Chondrocyte (in vitro differentiated cells): ENCODE data around the gene ZSWIM7. TPM values are rescaled to one million over a fixed set of nuclear protein-coding genes. Genes with fewer than 3 reads are reported as not detected.

ENCODE experiments used
- DNase-seq: peaks from one replicate; pipeline ENCODE4 v3.0.0; 2021; ENCODE audit warnings: mixed read lengths, low spot score
- H3K27ac Mint-ChIP-seq: one replicate; pipeline ENCODE4 v1.8.0; 2021; ENCODE audit warnings: mild to moderate bottlenecking, moderate library complexity, mixed read lengths; ENCODE audit not compliant: unreplicated experiment
- H3K27me3 Mint-ChIP-seq: 2 replicates; pipeline ENCODE4 v1.8.0; 2021; ENCODE audit warnings: low read depth, mixed read lengths
- H3K36me3 Mint-ChIP-seq: 2 replicates; pipeline ENCODE4 v1.8.0; 2021; ENCODE audit warnings: low read depth, mixed read lengths
- H3K4me1 Mint-ChIP-seq: 2 replicates; pipeline ENCODE4 v1.8.0; 2021; ENCODE audit warnings: low read depth, mild to moderate bottlenecking, mixed read lengths
- H3K4me3 Mint-ChIP-seq: one replicate; pipeline ENCODE4 v1.8.0; 2021; ENCODE audit warnings: mild to moderate bottlenecking, moderate library complexity, mixed read lengths; ENCODE audit not compliant: unreplicated experiment
- H3K9me3 Mint-ChIP-seq: 2 replicates; pipeline ENCODE4 v1.8.0; 2021; ENCODE audit warnings: low read depth, mixed read lengths
- total RNA-seq: library from RNA; stranded (reverse); gene quantifications from 3 replicates; pipeline ENCODE4 v1.2.1, GENCODE V29; 2021
- TF ChIP-seq, protein P1 (sequence below): fragments of 200-600 bp; sonication (generic); IDR thresholded peaks from 2 replicates; pipeline ENCODE4 v1.5.0; 2021; ENCODE audit warnings: antibody characterized with exemption, mild to moderate bottlenecking, moderate library complexity

Gene ZSWIM7
- total RNA-seq, 1 donor from 2014 or later: 16.7 TPM

DNA sequence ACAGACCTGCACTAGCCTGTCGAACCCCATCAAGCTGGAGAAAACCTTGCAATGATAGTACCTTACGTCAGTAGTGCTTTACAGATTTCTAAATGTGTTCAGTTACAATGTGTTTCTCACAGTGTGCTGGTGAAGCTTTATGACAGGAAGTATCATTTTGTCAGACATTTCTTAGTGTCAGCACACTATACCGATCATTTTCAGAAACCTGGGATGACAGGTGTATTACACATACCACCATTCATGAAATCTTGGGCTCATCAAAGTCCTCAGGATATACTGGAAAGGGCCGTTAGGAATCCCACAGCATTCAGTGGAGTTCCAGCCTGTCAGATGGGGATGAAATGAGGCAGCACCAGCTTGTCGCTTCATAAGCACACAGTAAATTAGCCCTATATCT lies 27.4 kb upstream of the ZSWIM7 start:
- peaks cover 39% of the 10 kb centered on the region for H3K36me3 Mint-ChIP-seq
- H3K27ac Mint-ChIP-seq: peak overlapping the region; percentile 94
- TF ChIP-seq, protein P1, sequence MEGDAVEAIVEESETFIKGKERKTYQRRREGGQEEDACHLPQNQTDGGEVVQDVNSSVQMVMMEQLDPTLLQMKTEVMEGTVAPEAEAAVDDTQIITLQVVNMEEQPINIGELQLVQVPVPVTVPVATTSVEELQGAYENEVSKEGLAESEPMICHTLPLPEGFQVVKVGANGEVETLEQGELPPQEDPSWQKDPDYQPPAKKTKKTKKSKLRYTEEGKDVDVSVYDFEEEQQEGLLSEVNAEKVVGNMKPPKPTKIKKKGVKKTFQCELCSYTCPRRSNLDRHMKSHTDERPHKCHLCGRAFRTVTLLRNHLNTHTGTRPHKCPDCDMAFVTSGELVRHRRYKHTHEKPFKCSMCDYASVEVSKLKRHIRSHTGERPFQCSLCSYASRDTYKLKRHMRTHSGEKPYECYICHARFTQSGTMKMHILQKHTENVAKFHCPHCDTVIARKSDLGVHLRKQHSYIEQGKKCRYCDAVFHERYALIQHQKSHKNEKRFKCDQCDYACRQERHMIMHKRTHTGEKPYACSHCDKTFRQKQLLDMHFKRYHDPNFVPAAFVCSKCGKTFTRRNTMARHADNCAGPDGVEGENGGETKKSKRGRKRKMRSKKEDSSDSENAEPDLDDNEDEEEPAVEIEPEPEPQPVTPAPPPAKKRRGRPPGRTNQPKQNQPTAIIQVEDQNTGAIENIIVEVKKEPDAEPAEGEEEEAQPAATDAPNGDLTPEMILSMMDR: no peak

DNA sequence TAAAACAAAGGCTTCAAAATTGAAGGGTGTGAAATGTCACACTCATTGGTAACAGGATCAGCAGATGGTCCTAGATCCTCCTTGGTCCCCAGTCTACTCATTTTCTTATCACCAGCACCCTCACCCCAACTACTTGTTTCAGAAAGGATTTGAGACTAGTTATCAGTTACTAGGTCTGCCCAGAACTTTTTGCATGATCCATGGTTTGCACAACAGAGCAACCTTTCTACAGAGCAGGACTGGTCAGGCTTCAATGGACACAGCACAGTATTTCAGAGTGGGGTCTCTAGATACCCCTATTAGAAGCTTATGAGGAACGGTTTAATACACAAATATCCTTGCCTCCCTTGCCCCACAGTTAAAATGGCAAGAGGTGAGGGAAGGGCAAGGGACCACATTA lies 25.7 kb upstream of the ZSWIM7 start:
- Mint-ChIP-seq H3K4me1 (peaks cover 32% of the 10 kb centered on the region), H3K9me3 (no peaks in the 10 kb centered on the region), H3K27ac (no peak overlapping the region), H3K4me3 (no peak overlapping the region), H3K27me3 (no peaks in the 10 kb centered on the region), H3K36me3 (peaks cover 39% of the 10 kb centered on the region)
- DNase-seq: no peak
- TF ChIP-seq, protein P1: no peak

More for the DNA sequence above, 27.4 kb upstream of the ZSWIM7 start:
- Mint-ChIP-seq H3K4me3 (no peak overlapping the region), H3K27me3 (no peaks in the 10 kb centered on the region), H3K9me3 (no peaks in the 10 kb centered on the region), H3K4me1 (peaks cover 32% of the 10 kb centered on the region)
- no peak for DNase-seq

DNA sequence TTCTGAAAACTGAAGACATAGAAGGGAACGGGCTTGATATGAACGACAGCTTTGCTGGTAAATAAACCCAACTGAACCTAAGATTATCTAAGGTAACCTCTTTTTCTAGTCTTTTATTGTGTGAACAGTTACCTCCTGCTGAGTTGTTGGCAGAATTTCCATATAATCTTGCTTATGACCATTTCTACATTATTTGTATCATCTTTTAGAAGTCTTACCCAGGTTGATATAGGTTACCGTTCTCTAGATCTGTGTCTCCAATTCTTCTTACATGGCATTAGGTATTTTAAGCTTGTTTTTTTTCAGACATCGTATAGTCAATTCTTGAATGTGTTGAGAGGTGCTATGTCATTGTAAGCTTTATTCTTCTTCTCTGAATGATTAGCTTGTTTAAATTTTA lies 24.4 kb upstream of the ZSWIM7 start:
- Mint-ChIP-seq H3K9me3 (no peaks in the 10 kb centered on the region), H3K4me3 (no peak overlapping the region), H3K27ac (no peak overlapping the region), H3K4me1 (peaks cover 26% of the 10 kb centered on the region), H3K27me3 (no peaks in the 10 kb centered on the region), H3K36me3 (peaks cover 35% of the 10 kb centered on the region)
- DNase-seq: no peak
- TF ChIP-seq, protein P1: no peak

DNA sequence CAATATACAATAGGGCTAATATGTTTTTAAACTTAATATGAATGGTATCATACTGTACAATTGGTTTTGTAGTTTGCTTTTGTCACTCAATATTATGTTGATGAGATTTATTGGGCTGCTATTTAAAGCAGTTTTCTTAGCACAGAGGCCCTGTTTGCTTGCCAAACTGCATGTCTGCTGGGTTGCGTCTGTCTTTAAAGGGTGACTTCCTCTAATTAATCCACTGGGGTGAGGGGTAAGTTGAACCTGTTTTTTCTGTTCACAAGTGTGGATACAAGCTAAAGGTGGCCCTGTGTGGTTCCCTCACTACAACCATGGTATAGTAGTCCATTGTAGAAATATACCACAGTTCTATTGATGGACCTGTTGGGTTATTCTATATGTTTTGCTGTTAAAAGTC lies 19.8 kb upstream of the ZSWIM7 start:
- Mint-ChIP-seq H3K27ac (no peak overlapping the region), H3K27me3 (no peaks in the 10 kb centered on the region), H3K9me3 (no peaks in the 10 kb centered on the region), H3K4me3 (no peak overlapping the region), H3K4me1 (peaks cover 7% of the 10 kb centered on the region), H3K36me3 (peaks cover 11% of the 10 kb centered on the region)
- TF ChIP-seq, protein P1: no peak
- DNase-seq: no peak

DNA sequence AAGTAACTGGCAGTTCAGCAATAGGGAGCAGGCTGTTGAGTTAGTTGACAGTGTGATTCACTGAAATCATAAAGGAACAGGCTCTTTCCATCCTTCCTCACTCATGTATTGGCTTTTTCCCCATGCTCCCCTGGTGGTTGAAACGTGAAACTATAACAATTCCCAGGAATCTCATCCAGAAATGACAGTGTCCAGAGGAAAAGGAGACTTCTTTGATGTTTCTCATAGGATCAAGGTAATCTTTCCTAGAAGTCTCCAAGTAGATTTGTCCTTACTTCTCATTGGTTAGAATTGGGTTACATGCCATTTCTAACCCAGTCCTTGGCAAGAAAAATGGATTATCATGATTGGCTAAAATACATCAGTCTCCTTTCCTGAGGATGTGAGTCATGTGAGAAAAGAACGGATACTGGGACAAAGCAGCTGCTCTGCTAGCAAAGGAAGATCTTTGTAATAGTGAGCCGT lies 14.5 kb upstream of the ZSWIM7 start:
- Mint-ChIP-seq H3K36me3 (peaks cover 9% of the 10 kb centered on the region), H3K9me3 (no peaks in the 10 kb centered on the region), H3K4me3 (no peak overlapping the region), H3K27me3 (no peaks in the 10 kb centered on the region), H3K27ac (peak overlapping the region; percentile 82), H3K4me1 (peaks cover 14% of the 10 kb centered on the region)
- TF ChIP-seq, protein P1: peak; percentile 82
- no peak for DNase-seq
